BE2C (cell line): Measurements from ENCODE around the gene SLC22A23.

Source experiments
- DNase-seq: peaks from one replicate; pipeline ENCODE4 v3.0.0-alpha.2; 2020
- H3K27me3 ChIP-seq: fragments of 250-450 bp; sonication (Bioruptor Pico); 2 replicates; pipeline ENCODE4 v1.5.1; 2020; ENCODE audit warnings: mild to moderate bottlenecking
- H3K36me3 ChIP-seq: fragments of 250-450 bp; sonication (Bioruptor Pico); 2 replicates; pipeline ENCODE4 v1.5.1; 2020; ENCODE audit warnings: mild to moderate bottlenecking
- H3K4me1 ChIP-seq: fragments of 250-450 bp; sonication (Bioruptor Pico); 2 replicates; pipeline ENCODE4 v1.5.1; 2020
- H3K4me3 ChIP-seq: 2 replicates; pipeline ENCODE4 v1.5.1; 2011; ENCODE audit warnings: low read depth, low read length
- H3K9me3 ChIP-seq: fragments of 250-450 bp; sonication (Bioruptor Pico); 2 replicates; pipeline ENCODE4 v1.5.1; 2020
- CTCF ChIP-seq: IDR thresholded peaks from 2 replicates; pipeline ENCODE4 v1.5.1; 2012; ENCODE audit warnings: mild to moderate bottlenecking, low read depth, low read length

The SLC22A23 gene

GRCh38 chr6:3283241-3283640 lies 173.6 kb downstream of the SLC22A23 start:
- Histone ChIP-seq H3K4me3 (no peak overlapping the region), H3K27me3 (no peaks in the 10 kb centered on the region), H3K4me1 (peaks cover 6% of the 10 kb centered on the region; the same call in 1 of the 2 replicates), H3K9me3 (no peaks in the 10 kb centered on the region), H3K36me3 (no peaks in the 10 kb centered on the region; the same call in 1 of the 2 replicates)
- no peak for TF ChIP-seq CTCF
- DNase-seq: no peak

DNA sequence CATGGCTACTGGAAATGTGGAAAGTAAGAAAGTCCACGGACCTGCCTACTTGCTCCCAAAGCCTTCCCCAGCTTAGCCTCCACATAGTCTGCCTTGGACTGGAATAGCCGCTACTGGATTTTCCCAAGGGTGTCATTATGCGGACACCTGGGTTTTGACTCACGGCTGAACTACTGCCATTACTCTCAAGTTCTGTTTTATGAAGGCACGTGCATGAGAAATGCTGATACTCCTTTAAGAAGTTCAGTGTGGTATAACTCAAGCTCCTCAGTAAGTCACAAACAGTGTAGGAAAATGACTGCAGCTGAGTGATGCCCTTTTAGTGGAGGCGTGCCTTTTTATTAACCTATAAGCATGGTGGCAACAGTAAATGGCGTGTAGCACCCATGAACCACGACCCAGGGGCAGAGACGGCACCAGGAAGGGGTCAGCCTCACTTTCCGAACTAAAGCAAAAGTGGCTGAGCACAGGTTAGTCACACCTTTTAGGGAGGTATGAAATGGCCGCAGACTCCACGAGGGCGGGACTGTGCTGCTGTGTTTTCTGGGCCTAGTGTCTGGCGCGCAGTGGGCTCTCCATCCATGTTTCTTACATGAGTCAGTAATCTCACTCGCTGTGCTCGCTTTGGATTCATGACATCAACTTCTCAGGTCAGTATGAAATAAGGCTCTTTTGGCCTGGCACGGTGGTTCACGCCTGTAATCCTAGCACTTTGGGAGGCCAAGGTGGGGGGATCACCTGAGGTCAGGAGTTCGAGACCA lies 174.2 kb downstream of the SLC22A23 start:
- no peak for TF ChIP-seq CTCF
- H3K4me3 ChIP-seq: no peak overlapping the region
- H3K27me3 ChIP-seq: no peaks in the 10 kb centered on the region
- peaks cover 8% of the 10 kb centered on the region; the same call in 1 of the 2 replicates for H3K4me1 ChIP-seq
- no peak for DNase-seq
- no peaks in the 10 kb centered on the region for H3K9me3 ChIP-seq
- H3K36me3 ChIP-seq: no peaks in the 10 kb centered on the region; the same call in 1 of the 2 replicates

DNA sequence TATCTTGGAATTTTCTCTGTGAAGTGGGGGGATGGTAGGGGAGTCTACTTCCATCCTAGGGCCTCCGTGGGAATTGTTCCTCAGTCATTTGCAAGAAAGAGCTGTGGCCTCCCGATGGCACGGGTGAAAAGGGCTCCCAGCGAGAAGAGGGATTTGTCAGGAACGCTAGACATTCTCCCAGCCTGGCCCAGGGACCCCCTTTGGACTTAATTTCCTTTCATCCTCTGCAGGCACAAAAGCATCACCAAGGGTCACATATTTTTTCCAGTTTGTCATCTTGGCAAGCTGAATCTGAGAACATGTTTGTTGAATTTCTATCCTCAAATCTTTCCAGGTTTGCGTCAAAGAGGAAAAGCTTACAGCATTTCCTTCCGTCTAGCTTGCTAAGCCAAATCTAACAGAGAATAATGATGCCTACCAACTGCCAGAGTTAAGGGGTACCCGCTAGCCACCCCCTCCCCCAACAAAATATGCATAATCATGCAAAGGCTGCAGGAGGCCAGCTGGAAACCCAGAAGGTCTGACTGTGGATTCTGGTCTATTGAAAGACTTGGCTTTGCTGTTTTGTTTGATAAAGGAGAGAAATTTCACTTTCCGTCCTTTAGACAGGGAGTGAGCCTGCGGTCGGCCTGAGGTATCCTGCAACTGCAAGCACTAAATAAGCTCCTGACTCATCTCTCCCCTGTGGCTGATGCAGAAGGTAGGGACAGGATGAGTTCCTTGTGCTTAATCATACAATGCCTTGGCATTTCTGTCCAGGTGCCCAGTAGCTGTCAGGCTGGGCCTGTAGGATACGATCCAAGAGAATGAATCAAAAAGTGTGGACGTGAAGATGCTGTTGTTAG lies 175.0 kb downstream of the SLC22A23 start:
- DNase-seq: no peak
- peaks cover 8% of the 10 kb centered on the region; the same call in 1 of the 2 replicates for H3K4me1 ChIP-seq
- no peak for TF ChIP-seq CTCF
- H3K4me3 ChIP-seq: no peak overlapping the region
- H3K36me3 ChIP-seq: no peaks in the 10 kb centered on the region; the same call in 1 of the 2 replicates
- H3K9me3 ChIP-seq: no peaks in the 10 kb centered on the region
- no peaks in the 10 kb centered on the region for H3K27me3 ChIP-seq

GRCh38 chr6:3280866-3281465 lies 175.9 kb downstream of the SLC22A23 start:
- H3K9me3 ChIP-seq: no peaks in the 10 kb centered on the region

DNA sequence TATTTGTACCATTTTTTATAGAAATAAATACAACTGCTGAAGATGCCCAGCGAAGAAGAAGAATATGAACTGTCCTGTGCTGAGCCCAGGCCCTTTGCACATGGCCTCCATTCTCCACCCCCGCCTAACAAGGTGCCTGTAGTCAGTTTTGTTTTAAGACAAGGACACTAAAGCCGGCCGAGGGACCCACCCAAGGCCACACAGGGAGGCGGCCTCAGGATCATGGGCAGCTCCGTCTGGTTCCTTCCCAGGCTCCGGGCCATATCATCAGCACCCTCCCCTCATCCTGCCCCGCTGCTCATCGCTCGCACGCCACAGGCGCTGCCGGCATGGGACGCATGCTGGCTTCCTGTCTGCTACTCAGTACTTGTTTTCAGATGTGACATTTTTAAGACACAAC lies 176.8 kb downstream of the SLC22A23 start:
- DNase-seq: no peak
- no peak overlapping the region for H3K4me3 ChIP-seq
- peaks cover 8% of the 10 kb centered on the region; the same call in 1 of the 2 replicates for H3K4me1 ChIP-seq
- no peak for TF ChIP-seq CTCF
- H3K27me3 ChIP-seq: no peaks in the 10 kb centered on the region
- no peaks in the 10 kb centered on the region for H3K9me3 ChIP-seq
- H3K36me3 ChIP-seq: no peaks in the 10 kb centered on the region; the same call in 1 of the 2 replicates

More at GRCh38 chr6:3280866-3281465, 175.9 kb downstream of the SLC22A23 start:
- H3K4me1 ChIP-seq: peaks cover 8% of the 10 kb centered on the region; the same call in 1 of the 2 replicates
- H3K4me3 ChIP-seq: no peak overlapping the region
- no peaks in the 10 kb centered on the region; the same call in 1 of the 2 replicates for H3K36me3 ChIP-seq
- H3K27me3 ChIP-seq: no peaks in the 10 kb centered on the region
- no peak for TF ChIP-seq CTCF
- DNase-seq: no peak
